ENCODE data around the gene PRDX6. TPM values are rescaled to one million over a fixed set of nuclear protein-coding genes. Genes with fewer than 3 reads are reported as not detected.

PRDX6 gene
- total and polyA plus RNA-seq, 2 donors, result 88.1 to 297 TPM

- H3K27ac ChIP-seq (ENCODE audit: low read depth in 1 of 2, low read length in 1 of 2), result no peak overlapping the region
- H3K4me1 ChIP-seq (ENCODE audit: control insufficient read depth in 2 of 2, insufficient read depth in 2 of 2, low read length in 2 of 2), result no peaks in the 10 kb centered on the region
- DNase-seq (ENCODE audit: low read depth in 6 of 9, low spot score in 9 of 9), result no peak
- H3K36me3 ChIP-seq (ENCODE audit: control insufficient read depth in 2 of 2, insufficient read depth in 2 of 2, low read length in 1 of 2), result no peaks in the 10 kb centered on the region
- no peaks in the 10 kb centered on the region for H3K9me3 ChIP-seq (ENCODE audit: control insufficient read depth in 2 of 2, insufficient read depth in 1 of 2, low read length in 1 of 2)
- H3K27me3 ChIP-seq (ENCODE audit: control insufficient read depth in 2 of 2, insufficient read depth in 1 of 2, low read length in 1 of 2), result no peaks in the 10 kb centered on the region
- no peak overlapping the region for H3K4me3 ChIP-seq (ENCODE audit: low read length in 2 of 2)
- WGBS, result 98% methylated on average over 5 of the region's 5 CpGs
Observed at GRCh38 chr1:173436841-173437428, 40.2 kb upstream of the PRDX6 start.

GRCh38 chr1:173438675-173439074, 38.5 kb upstream of the PRDX6 start:
- no peaks in the 10 kb centered on the region for H3K9me3 ChIP-seq (ENCODE audit: control insufficient read depth in 2 of 2, insufficient read depth in 1 of 2, low read length in 1 of 2)
- no peaks in the 10 kb centered on the region for H3K4me1 ChIP-seq (ENCODE audit: control insufficient read depth in 2 of 2, insufficient read depth in 2 of 2, low read length in 2 of 2)
- no peaks in the 10 kb centered on the region for H3K27me3 ChIP-seq (ENCODE audit: control insufficient read depth in 2 of 2, insufficient read depth in 1 of 2, low read length in 1 of 2)
- no peak for DNase-seq (ENCODE audit: low read depth in 6 of 9, low spot score in 9 of 9)
- H3K36me3 ChIP-seq (ENCODE audit: control insufficient read depth in 2 of 2, insufficient read depth in 2 of 2, low read length in 1 of 2), result no peaks in the 10 kb centered on the region
- WGBS, result 73% methylated on average over 2 of the region's 2 CpGs
- H3K4me3 ChIP-seq (ENCODE audit: low read length in 2 of 2), result no peak overlapping the region
- H3K27ac ChIP-seq (ENCODE audit: low read depth in 1 of 2, low read length in 1 of 2), result no peak overlapping the region

- Histone ChIP-seq H3K9me3 (ENCODE audit: control insufficient read depth in 2 of 2, insufficient read depth in 1 of 2, low read length in 1 of 2) (no peaks in the 10 kb centered on the region), H3K27me3 (ENCODE audit: control insufficient read depth in 2 of 2, insufficient read depth in 1 of 2, low read length in 1 of 2) (no peaks in the 10 kb centered on the region), H3K4me3 (ENCODE audit: low read length in 2 of 2) (no peak overlapping the region), H3K36me3 (ENCODE audit: control insufficient read depth in 2 of 2, insufficient read depth in 2 of 2, low read length in 1 of 2) (no peaks in the 10 kb centered on the region), H3K27ac (ENCODE audit: low read depth in 1 of 2, low read length in 1 of 2) (no peak overlapping the region), H3K4me1 (ENCODE audit: control insufficient read depth in 2 of 2, insufficient read depth in 2 of 2, low read length in 2 of 2) (peaks cover 2 to 3% of the 10 kb centered on the region in 2 donors)
- WGBS, result 97% methylated on average over 1 of the region's 1 CpG
- DNase-seq (ENCODE audit: low read depth in 6 of 9, low spot score in 9 of 9), result no peak
Observed at GRCh38 chr1:173440430-173440829, 36.7 kb upstream of the PRDX6 start.

GRCh38 chr1:173444757-173445156, 32.4 kb upstream of the PRDX6 start:
- Histone ChIP-seq H3K4me3 (ENCODE audit: low read length in 2 of 2) (no peak overlapping the region), H3K9me3 (ENCODE audit: control insufficient read depth in 2 of 2, insufficient read depth in 1 of 2, low read length in 1 of 2) (peaks cover 0 to 5% of the 10 kb centered on the region in 2 donors), H3K36me3 (ENCODE audit: control insufficient read depth in 2 of 2, insufficient read depth in 2 of 2, low read length in 1 of 2) (no peaks in the 10 kb centered on the region), H3K27me3 (ENCODE audit: control insufficient read depth in 2 of 2, insufficient read depth in 1 of 2, low read length in 1 of 2) (no peaks in the 10 kb centered on the region), H3K4me1 (ENCODE audit: control insufficient read depth in 2 of 2, insufficient read depth in 2 of 2, low read length in 2 of 2) (peaks cover 2 to 3% of the 10 kb centered on the region in 2 donors), H3K27ac (ENCODE audit: low read depth in 1 of 2, low read length in 1 of 2) (no peak overlapping the region)
- WGBS, result 3% methylated on average over 1 of the region's 1 CpG
- DNase-seq (ENCODE audit: low read depth in 6 of 9, low spot score in 9 of 9), result peak in 4 of 9 donors; percentile 8 to 65 (median 15)

- no peak overlapping the region for H3K4me3 ChIP-seq (ENCODE audit: low read length in 2 of 2)
- DNase-seq (ENCODE audit: low read depth in 6 of 9, low spot score in 9 of 9), result no peak
- H3K4me1 ChIP-seq (ENCODE audit: control insufficient read depth in 2 of 2, insufficient read depth in 2 of 2, low read length in 2 of 2), result peaks cover 2 to 3% of the 10 kb centered on the region in 2 donors
- H3K9me3 ChIP-seq (ENCODE audit: control insufficient read depth in 2 of 2, insufficient read depth in 1 of 2, low read length in 1 of 2), result peaks cover 0 to 5% of the 10 kb centered on the region in 2 donors
- H3K27ac ChIP-seq (ENCODE audit: low read depth in 1 of 2, low read length in 1 of 2), result no peak overlapping the region
- H3K27me3 ChIP-seq (ENCODE audit: control insufficient read depth in 2 of 2, insufficient read depth in 1 of 2, low read length in 1 of 2), result no peaks in the 10 kb centered on the region
- no peaks in the 10 kb centered on the region for H3K36me3 ChIP-seq (ENCODE audit: control insufficient read depth in 2 of 2, insufficient read depth in 2 of 2, low read length in 1 of 2)
- 93% methylated on average over 2 of the region's 2 CpGs for WGBS
Observed at GRCh38 chr1:173445164-173445563, 32.0 kb upstream of the PRDX6 start.

- H3K27ac ChIP-seq (ENCODE audit: low read depth in 1 of 2, low read length in 1 of 2), result no peak overlapping the region
- H3K36me3 ChIP-seq (ENCODE audit: control insufficient read depth in 2 of 2, insufficient read depth in 2 of 2, low read length in 1 of 2), result no peaks in the 10 kb centered on the region
- H3K4me1 ChIP-seq (ENCODE audit: control insufficient read depth in 2 of 2, insufficient read depth in 2 of 2, low read length in 2 of 2), result peaks cover 2 to 3% of the 10 kb centered on the region in 2 donors
- 99% methylated on average over 3 of the region's 3 CpGs for WGBS
- peaks cover 0 to 5% of the 10 kb centered on the region in 2 donors for H3K9me3 ChIP-seq (ENCODE audit: control insufficient read depth in 2 of 2, insufficient read depth in 1 of 2, low read length in 1 of 2)
- H3K4me3 ChIP-seq (ENCODE audit: low read length in 2 of 2), result no peak overlapping the region
- no peaks in the 10 kb centered on the region for H3K27me3 ChIP-seq (ENCODE audit: control insufficient read depth in 2 of 2, insufficient read depth in 1 of 2, low read length in 1 of 2)
- DNase-seq (ENCODE audit: low read depth in 6 of 9, low spot score in 9 of 9), result no peak
Observed at GRCh38 chr1:173445656-173446055, 31.5 kb upstream of the PRDX6 start.

GRCh38 chr1:173447224-173447623, 29.9 kb upstream of the PRDX6 start:
- H3K4me3 ChIP-seq (ENCODE audit: low read length in 2 of 2), result no peak overlapping the region
- no peaks in the 10 kb centered on the region for H3K36me3 ChIP-seq (ENCODE audit: control insufficient read depth in 2 of 2, insufficient read depth in 2 of 2, low read length in 1 of 2)
- no peaks in the 10 kb centered on the region for H3K27me3 ChIP-seq (ENCODE audit: control insufficient read depth in 2 of 2, insufficient read depth in 1 of 2, low read length in 1 of 2)
- DNase-seq (ENCODE audit: low read depth in 6 of 9, low spot score in 9 of 9), result no peak
- peaks cover 2 to 3% of the 10 kb centered on the region in 2 donors for H3K4me1 ChIP-seq (ENCODE audit: control insufficient read depth in 2 of 2, insufficient read depth in 2 of 2, low read length in 2 of 2)
- WGBS, result 94% methylated on average over 1 of the region's 1 CpG
- peaks cover 0 to 5% of the 10 kb centered on the region in 2 donors for H3K9me3 ChIP-seq (ENCODE audit: control insufficient read depth in 2 of 2, insufficient read depth in 1 of 2, low read length in 1 of 2)
- H3K27ac ChIP-seq (ENCODE audit: low read depth in 1 of 2, low read length in 1 of 2), result no peak overlapping the region

GRCh38 chr1:173448945-173449344, 28.2 kb upstream of the PRDX6 start:
- Histone ChIP-seq H3K4me3 (ENCODE audit: low read length in 2 of 2) (no peak overlapping the region), H3K36me3 (ENCODE audit: control insufficient read depth in 2 of 2, insufficient read depth in 2 of 2, low read length in 1 of 2) (no peaks in the 10 kb centered on the region), H3K27ac (ENCODE audit: low read depth in 1 of 2, low read length in 1 of 2) (no peak overlapping the region), H3K4me1 (ENCODE audit: control insufficient read depth in 2 of 2, insufficient read depth in 2 of 2, low read length in 2 of 2) (peaks cover 2 to 3% of the 10 kb centered on the region in 2 donors), H3K27me3 (ENCODE audit: control insufficient read depth in 2 of 2, insufficient read depth in 1 of 2, low read length in 1 of 2) (no peaks in the 10 kb centered on the region), H3K9me3 (ENCODE audit: control insufficient read depth in 2 of 2, insufficient read depth in 1 of 2, low read length in 1 of 2) (peaks cover 0 to 5% of the 10 kb centered on the region in 2 donors)
- DNase-seq (ENCODE audit: low read depth in 6 of 9, low spot score in 9 of 9), result no peak
- 97% methylated on average over 2 of the region's 2 CpGs for WGBS

- 94% methylated on average over 2 of the region's 2 CpGs for WGBS
Observed at GRCh38 chr1:173451981-173452380, 25.2 kb upstream of the PRDX6 start.

More at GRCh38 chr1:173451981-173452380, 25.2 kb upstream of the PRDX6 start:
- Histone ChIP-seq H3K27ac (ENCODE audit: low read depth in 1 of 2, low read length in 1 of 2) (no peak overlapping the region), H3K9me3 (ENCODE audit: control insufficient read depth in 2 of 2, insufficient read depth in 1 of 2, low read length in 1 of 2) (no peaks in the 10 kb centered on the region), H3K36me3 (ENCODE audit: control insufficient read depth in 2 of 2, insufficient read depth in 2 of 2, low read length in 1 of 2) (no peaks in the 10 kb centered on the region), H3K4me1 (ENCODE audit: control insufficient read depth in 2 of 2, insufficient read depth in 2 of 2, low read length in 2 of 2) (peaks cover 3% of the 10 kb centered on the region in 2 donors), H3K4me3 (ENCODE audit: low read length in 2 of 2) (no peak overlapping the region), H3K27me3 (ENCODE audit: control insufficient read depth in 2 of 2, insufficient read depth in 1 of 2, low read length in 1 of 2) (no peaks in the 10 kb centered on the region)
- no peak for DNase-seq (ENCODE audit: low read depth in 6 of 9, low spot score in 9 of 9)
